Astrocyte (in vitro differentiated cells and primary cell): ENCODE results near the gene LPAR3.

Source experiments
- EZH2 ChIP-seq: IDR thresholded peaks from 2 replicates; pipeline ENCODE4 v1.6.1; 2012; ENCODE audit warnings: mild to moderate bottlenecking, low read length, inconsistent platforms; ENCODE audit not compliant: insufficient read depth
- TF ChIP-seq, protein P1 (sequence below): IDR thresholded peaks from 2 replicates; pipeline ENCODE4 v1.5.1; 2011; ENCODE audit warnings: low read depth, mild to moderate bottlenecking, inconsistent platforms, low read length, moderate library complexity; ENCODE audit not compliant: insufficient read depth

DNA sequence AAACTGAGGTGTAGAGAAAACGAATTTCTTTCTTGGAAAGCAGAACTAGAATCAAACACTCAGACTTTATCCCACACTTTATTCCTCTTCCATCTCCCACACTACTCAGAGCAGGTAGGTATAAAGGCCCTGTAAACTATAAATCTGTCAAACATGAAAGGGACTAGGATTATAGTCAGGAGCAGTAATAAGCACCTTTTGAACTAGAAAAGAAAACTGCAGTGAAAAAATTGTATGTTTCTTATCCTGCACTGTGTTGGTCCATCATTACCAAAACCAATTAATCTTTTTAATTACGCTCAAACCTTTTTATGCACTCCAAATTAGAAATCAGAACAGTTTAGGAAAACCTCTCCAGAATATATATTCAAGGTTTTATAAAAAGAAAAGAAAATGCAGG is 47.6 kb downstream of the LPAR3 start:
- TF ChIP-seq, protein P1, sequence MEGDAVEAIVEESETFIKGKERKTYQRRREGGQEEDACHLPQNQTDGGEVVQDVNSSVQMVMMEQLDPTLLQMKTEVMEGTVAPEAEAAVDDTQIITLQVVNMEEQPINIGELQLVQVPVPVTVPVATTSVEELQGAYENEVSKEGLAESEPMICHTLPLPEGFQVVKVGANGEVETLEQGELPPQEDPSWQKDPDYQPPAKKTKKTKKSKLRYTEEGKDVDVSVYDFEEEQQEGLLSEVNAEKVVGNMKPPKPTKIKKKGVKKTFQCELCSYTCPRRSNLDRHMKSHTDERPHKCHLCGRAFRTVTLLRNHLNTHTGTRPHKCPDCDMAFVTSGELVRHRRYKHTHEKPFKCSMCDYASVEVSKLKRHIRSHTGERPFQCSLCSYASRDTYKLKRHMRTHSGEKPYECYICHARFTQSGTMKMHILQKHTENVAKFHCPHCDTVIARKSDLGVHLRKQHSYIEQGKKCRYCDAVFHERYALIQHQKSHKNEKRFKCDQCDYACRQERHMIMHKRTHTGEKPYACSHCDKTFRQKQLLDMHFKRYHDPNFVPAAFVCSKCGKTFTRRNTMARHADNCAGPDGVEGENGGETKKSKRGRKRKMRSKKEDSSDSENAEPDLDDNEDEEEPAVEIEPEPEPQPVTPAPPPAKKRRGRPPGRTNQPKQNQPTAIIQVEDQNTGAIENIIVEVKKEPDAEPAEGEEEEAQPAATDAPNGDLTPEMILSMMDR: no peak
- TF ChIP-seq EZH2: no peak
